GM18502 (cell line): ENCODE results near the gene DNAJC12.
A peak's percentile ranks its signal among the peaks of the same experiment; 100 is the strongest.
"Not testable (repeated sequence)": the region's sequence is repeated elsewhere in the genome, so short reads cannot be mapped to it uniquely, and the experiment has no call there.

Experiments
- ATAC-seq: cut with Tn5 transposase; IDR thresholded peaks from one replicate; pipeline ENCODE4 v1.9.1; 2021; ENCODE audit warnings: mild to moderate bottlenecking; ENCODE audit not compliant: unreplicated experiment, poor library complexity

The DNAJC12 gene

GRCh38 chr10:67837541-67838314 lies at the start of gene DNAJC12:
Gene DNAJC12, minus strand, starts transcription at chr10:67838188. Its CDS starts 177 bp downstream, at chr10:67838011.
- ATAC-seq: peak; percentile 86

GRCh38 chr10:67884842-67885670 lies 47.1 kb upstream of the DNAJC12 start:
- ATAC-seq: peak; percentile 71

DNA sequence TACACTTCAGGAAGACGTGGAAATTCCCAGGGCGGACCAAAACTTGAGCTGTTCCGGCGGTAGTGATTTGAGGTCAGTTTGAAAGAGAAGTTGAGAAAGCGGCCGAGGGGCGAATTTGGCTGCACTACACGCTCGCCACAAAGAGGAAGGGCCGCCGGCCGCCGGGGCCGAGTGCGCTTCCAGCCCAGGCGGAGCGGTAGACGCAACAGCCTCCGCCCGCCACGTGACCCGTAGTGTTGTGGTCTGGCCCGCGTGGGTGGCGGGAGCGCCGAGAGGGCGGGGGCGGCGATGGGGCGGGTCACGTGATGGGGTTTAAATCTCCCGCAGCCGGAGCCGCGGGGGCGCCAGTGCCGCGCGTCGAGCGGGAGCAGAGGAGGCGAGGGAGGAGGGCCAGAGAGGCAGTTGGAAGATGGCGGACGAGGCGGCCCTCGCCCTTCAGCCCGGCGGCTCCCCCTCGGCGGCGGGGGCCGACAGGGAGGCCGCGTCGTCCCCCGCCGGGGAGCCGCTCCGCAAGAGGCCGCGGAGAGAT lies 46.4 kb upstream of the DNAJC12 start, which contains the start of gene SIRT1:
Gene SIRT1 (plus strand): TSS at position 344 of the 529 bp plus-strand sequence. CDS start 66 bp downstream, at position 410.
- ATAC-seq: peak; percentile 85

DNA sequence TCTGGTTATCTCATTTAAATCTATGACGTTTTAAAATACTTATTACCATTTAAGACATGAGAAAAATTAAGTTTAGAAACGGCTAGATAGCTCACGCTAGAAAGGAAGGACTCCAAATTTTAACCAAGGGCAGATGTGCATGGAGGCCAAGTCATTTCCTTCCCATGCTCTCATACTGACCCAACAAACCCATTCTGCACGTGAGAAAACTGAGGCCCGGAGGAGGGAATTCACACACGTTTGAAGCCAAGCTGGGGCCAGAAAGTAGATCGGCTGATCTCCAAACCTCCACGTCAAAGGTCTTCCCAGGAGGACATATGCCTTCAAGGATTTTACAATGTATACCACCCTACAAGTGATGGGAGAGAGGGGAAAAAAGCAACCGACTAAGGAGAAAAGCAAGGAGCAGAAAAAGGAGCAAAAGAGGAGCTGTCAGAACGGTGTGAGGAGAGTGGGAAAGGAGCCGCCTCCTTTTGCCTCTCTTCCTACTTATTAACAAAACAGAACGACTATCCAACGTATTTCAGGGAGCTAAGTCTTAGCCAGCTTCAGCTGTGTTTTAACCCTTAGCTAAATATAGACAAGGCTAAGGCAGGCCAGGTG lies 45.8 kb upstream of the DNAJC12 start:
- no peak for ATAC-seq

- ATAC-seq: no peak
These were observed 40.1 kb upstream of the DNAJC12 start for GRCh38 chr10:67878133-67878532.

DNA sequence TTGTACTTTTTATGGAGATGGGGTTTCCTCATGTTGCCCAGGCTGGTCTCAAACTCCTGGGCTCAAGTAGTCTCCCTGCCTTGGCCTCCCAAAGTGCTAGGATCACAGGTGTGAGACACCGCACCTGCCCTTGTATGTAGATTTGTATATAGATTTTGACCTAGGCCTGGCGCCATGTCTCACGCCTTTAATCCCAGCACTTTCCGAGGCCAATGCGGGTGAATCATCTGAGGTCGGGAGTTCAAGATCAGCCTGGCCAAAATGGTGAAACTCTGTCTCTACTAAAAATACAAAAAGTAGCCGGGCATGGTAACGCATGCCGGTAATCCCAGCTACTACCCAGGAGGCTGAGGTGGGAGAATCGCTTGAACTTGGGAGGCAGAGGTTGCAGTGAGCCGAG lies 39.4 kb upstream of the DNAJC12 start:
- not testable (repeated sequence) for ATAC-seq

DNA sequence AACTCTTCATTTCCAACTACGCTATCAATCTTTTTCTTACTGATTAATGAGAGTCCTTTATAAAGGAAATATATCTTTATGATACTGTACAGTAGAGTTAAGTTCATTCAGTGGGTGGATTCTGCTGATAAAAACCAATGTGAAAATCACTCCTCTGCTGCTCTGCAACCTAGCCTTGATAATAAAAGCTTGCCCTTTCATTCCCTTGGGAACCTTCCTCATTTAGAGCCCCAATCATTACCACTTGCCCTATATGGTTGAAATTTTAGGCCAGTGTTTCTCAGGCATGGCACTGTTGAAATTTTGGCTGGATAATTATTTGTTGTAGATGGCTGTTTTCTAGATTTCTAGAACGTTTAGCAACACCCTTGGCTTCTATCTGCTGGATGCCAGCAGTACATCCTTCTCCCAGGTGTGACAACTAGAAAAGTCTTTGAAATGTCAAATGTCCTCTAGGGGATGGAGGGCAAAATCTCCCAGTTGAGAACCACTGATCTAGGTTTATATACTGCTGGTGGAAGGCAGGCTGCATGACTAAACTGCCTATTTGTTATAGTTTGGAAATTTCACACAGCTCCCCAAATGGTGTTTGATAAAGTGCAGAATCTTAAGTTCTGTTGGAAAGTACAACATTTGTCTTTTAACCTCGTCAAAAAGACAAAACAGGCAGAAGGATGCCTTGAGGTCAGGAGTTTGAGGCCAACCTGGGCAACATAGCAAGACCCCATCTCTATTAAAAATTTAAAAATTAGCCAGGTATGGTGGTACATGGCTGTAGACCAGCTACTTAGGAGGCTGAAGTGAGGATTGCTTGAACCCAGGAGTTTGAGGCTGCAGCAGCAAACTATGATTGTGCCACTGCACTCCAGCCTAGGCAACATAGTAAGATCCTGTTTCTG lies 37.6 kb upstream of the DNAJC12 start:
- ATAC-seq: no peak

GRCh38 chr10:67869996-67870395 lies 32.0 kb upstream of the DNAJC12 start:
- ATAC-seq: no peak

- no peak for ATAC-seq
These were observed 30.1 kb upstream of the DNAJC12 start for GRCh38 chr10:67868132-67868531.

- no peak for ATAC-seq
These were observed 26.8 kb upstream of the DNAJC12 start for GRCh38 chr10:67864607-67865371.

- ATAC-seq: no peak
These were observed 25.1 kb upstream of the DNAJC12 start for GRCh38 chr10:67863094-67863493.

DNA sequence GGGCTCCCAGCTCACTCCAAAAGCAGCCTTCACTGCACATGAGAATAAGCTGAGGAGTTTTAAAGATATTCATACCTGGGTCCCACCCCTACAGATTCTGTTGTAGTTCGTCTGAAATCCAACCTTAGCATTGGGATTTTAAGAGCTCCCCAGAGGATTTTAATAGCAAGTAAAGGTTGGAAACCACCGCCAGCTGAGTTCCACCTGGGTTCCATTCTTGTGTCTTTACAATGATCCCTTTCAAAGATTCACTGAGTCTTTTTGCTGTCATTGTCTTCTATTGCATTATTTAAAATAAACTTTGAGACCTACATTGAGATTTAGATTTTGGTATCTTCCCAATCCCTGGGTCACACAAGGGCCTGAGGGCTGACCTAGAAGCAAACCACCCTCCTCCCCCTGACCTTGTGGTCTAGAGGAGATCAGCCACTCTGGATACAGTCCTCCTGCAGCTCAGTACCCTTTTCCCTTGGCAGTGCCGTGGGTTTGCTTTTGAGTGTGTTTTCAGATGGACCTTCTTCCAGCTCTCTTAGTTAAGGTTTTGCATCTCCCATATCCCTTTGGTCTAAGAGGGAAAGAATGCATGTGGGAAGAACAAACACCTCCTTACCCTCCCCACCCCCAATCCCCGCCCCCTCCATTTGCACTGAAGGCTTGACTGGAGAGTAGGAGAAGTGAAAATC lies 23.9 kb upstream of the DNAJC12 start:
- ATAC-seq: no peak

GRCh38 chr10:67858971-67859370 lies 21.0 kb upstream of the DNAJC12 start:
- no peak for ATAC-seq

- no peak for ATAC-seq
These were observed 15.5 kb upstream of the DNAJC12 start for GRCh38 chr10:67853512-67853911.

GRCh38 chr10:67852761-67853160 lies 14.8 kb upstream of the DNAJC12 start:
- ATAC-seq: no peak

DNA sequence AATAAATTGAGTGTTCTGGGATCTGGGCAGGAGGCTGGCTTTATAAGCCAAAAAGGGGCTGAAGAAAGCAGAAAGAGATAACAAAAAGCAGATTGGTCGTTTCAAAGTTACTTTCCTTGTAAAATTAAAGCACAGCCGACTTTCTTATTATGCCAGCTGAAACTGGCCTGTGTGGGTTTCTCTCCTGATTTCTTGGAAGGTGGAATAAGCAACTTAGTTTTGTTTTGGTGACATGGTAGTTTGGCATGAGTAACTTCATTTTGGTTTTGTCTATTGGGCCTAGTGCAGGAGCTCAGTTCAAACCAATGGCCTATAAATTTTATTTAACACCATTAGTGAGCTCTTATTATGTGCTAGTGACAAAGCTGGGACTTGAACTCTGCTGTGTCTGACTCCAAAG lies 13.2 kb upstream of the DNAJC12 start:
- no peak for ATAC-seq

DNA sequence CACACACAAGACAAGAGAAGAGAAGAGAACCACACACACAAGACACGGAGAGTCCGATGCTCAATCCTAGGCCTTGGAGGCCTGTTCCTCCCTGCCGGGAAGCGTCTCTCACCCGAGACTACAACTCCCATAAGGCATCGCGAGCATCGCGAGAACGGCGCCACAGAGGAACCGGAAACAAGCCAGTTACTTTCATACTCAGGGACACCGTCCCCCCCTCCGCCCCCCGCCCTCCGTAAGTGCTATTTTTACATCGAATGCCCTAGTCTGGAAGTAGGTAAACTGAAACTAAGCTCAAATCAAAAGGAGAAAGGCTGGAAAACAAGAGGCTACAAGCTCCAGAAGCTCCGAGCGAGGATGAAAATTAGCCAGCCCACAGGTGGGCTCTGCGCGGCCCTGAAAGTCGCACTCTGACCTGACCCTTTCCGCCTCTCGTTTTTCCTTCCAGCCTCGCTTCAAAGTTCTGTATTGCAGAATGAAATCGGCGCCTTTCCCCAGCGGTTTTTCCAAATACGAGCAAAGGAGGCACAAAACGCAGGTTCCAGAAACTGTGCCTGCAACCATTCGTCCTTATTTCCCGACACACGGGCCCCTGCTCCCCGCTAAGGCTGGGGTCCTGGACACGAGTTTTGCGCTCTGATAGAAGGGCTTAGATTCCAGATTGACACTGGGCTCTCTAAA lies 11.5 kb upstream of the DNAJC12 start:
- peak; percentile 99 for ATAC-seq

- ATAC-seq: no peak
These were observed 5.3 kb upstream of the DNAJC12 start for GRCh38 chr10:67843284-67843683.
